Lung (tissue), 12 donors: ENCODE data around the gene SMYD4. TPM values are rescaled to one million over a fixed set of nuclear protein-coding genes. Genes with fewer than 3 reads are reported as not detected.
A peak's percentile ranks its signal among the peaks of the same experiment; 100 is the strongest.

Source experiments
- ATAC-seq: fragments of 200-7000 bp; cut with Tn5 transposase; one replicate; pipeline ENCODE4 v1.9.1; 2020; ENCODE audit warnings: moderate number of reproducible peaks; ENCODE audit not compliant: insufficient read depth, low FRiP score
- DNase-seq, 3 donors: peaks; one replicate each; pipeline ENCODE4 v3.0.0-alpha.2; 2013 to 2017
- H3K27ac ChIP-seq, 2 donors: one replicate each; pipeline ENCODE4 v1.5.1; 2013; ENCODE audit warnings: mild to moderate bottlenecking in 2 of 2, moderate library complexity in 2 of 2, control low read depth in 1 of 2, inconsistent platforms in 1 of 2, low read depth in 1 of 2, low read length in 1 of 2
- H3K27me3 ChIP-seq, 3 donors: one replicate each; pipeline ENCODE4 v1.5.1; 2013; ENCODE audit warnings: low read length in 2 of 3; ENCODE audit not compliant: control insufficient read depth in 3 of 3, insufficient read depth in 3 of 3
- H3K36me3 ChIP-seq, 4 donors: one replicate each; pipeline ENCODE4 v1.5.1; 2013; ENCODE audit warnings: low read length in 4 of 4, mild to moderate bottlenecking in 1 of 4, moderate library complexity in 1 of 4; ENCODE audit not compliant: control insufficient read depth in 4 of 4, insufficient read depth in 4 of 4
- H3K4me1 ChIP-seq, 5 donors: one replicate each; pipeline ENCODE4 v1.5.1; 2013; ENCODE audit warnings: low read length in 5 of 5, mild to moderate bottlenecking in 2 of 5, moderate library complexity in 1 of 5; ENCODE audit not compliant: control insufficient read depth in 5 of 5, insufficient read depth in 5 of 5
- H3K4me3 ChIP-seq: one replicate; pipeline ENCODE4 v1.5.1; 2013; ENCODE audit warnings: mild to moderate bottlenecking, control low read depth, moderate library complexity
- H3K9ac ChIP-seq, 2 donors: one replicate each; pipeline ENCODE4 v1.5.1; 2013; ENCODE audit warnings: low read length in 2 of 2, control low read depth in 1 of 2; ENCODE audit not compliant: insufficient read depth in 1 of 2
- H3K9me3 ChIP-seq, 4 donors: one replicate each; pipeline ENCODE4 v1.5.1; 2013; ENCODE audit warnings: low read length in 3 of 4, mild to moderate bottlenecking in 1 of 4, moderate library complexity in 1 of 4; ENCODE audit not compliant: control insufficient read depth in 4 of 4, insufficient read depth in 3 of 4
- WGBS, 2 donors: extraction: QIAGEN DNeasy Blood & Tissue Kit; methylation state at CpG; one replicate each; pipeline ENCODE4 v1.1.7; 2013; 5-methylcytosine and 5-hydroxymethylcytosine counted together
- polyA plus RNA-seq, 2 donors: library from polyadenylated mRNA; stranded (reverse); fragments of 200-250 nt; gene quantifications; one replicate each; pipeline ENCODE4 v1.2.1, GENCODE V29; 2013
- total RNA-seq, 2 donors: library from RNA; depleted of rRNA in 1 of 2; stranded (reverse); fragments of >200 nt in 1 of 2; gene quantifications; one replicate each; pipeline ENCODE4 v1.2.1, GENCODE V29; 2014 to 2021
- TF ChIP-seq, protein P1 (sequence below): IDR thresholded peaks from 2 replicates; pipeline ENCODE4 v1.5.1; 2012; ENCODE audit warnings: mild to moderate bottlenecking; ENCODE audit errors: control extremely low read depth, extremely low read depth
- donor health status: control.
- donor health status: control.
- donor health status: Bipolar disorder and iron deficiency.
- donor health status: healthy.
- donor health status: DM: yes; HTN: yes; CAD: no.

The SMYD4 gene
- total and polyA plus RNA-seq, 4 donors: 7.5 to 18.2 (median 11.2) TPM

DNA sequence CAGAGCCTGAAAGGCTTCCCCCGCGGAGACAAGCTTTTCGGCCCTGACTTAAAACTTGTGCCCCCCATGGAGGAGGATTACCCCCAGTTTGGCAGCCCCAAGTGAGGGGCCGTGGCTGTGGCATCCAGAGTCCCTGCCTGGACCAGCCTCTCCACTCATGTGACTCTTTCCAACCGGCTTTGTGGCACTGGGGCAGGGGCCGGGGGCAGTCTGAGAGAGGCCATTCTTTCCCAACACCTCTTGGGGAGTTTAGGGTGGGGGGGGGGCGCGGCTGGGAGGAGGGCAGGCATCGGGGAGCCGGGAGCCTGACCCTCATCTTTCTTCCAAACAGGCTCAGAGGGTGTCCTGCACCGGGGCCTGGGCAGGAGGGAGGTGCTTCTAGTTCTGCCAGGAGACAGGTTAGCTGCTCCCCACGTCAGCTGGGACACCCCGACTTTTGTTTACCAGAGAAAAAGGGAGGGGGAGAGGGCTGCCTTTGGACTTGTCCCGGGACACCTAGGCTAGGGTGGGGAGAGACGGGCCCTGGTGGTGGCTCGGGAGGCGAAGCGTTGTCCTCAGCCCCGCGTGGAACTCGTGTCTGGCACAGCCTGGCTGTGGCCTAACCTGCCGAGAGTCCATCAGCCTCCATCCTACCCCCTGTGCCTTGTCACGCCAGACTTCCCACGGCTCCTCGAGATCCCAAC lies 75.1 kb downstream of the SMYD4 start:
- Histone ChIP-seq H3K27ac (peak overlapping the region in 1 of 2 donors; percentile 75), H3K9me3 (no peaks in the 10 kb centered on the region), H3K9ac (no peak overlapping the region), H3K27me3 (no peaks in the 10 kb centered on the region), H3K4me1 (peaks cover 0 to 9% (median 0%) of the 10 kb centered on the region in 5 donors), H3K4me3 (no peak overlapping the region), H3K36me3 (no peaks in the 10 kb centered on the region)
- TF ChIP-seq, protein P1, sequence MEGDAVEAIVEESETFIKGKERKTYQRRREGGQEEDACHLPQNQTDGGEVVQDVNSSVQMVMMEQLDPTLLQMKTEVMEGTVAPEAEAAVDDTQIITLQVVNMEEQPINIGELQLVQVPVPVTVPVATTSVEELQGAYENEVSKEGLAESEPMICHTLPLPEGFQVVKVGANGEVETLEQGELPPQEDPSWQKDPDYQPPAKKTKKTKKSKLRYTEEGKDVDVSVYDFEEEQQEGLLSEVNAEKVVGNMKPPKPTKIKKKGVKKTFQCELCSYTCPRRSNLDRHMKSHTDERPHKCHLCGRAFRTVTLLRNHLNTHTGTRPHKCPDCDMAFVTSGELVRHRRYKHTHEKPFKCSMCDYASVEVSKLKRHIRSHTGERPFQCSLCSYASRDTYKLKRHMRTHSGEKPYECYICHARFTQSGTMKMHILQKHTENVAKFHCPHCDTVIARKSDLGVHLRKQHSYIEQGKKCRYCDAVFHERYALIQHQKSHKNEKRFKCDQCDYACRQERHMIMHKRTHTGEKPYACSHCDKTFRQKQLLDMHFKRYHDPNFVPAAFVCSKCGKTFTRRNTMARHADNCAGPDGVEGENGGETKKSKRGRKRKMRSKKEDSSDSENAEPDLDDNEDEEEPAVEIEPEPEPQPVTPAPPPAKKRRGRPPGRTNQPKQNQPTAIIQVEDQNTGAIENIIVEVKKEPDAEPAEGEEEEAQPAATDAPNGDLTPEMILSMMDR: no peak
- 64 to 83% methylated on average over 24 to 25 of the region's 25 CpGs for WGBS, 2 donors
- DNase-seq (no peak), ATAC-seq (no peak)

DNA sequence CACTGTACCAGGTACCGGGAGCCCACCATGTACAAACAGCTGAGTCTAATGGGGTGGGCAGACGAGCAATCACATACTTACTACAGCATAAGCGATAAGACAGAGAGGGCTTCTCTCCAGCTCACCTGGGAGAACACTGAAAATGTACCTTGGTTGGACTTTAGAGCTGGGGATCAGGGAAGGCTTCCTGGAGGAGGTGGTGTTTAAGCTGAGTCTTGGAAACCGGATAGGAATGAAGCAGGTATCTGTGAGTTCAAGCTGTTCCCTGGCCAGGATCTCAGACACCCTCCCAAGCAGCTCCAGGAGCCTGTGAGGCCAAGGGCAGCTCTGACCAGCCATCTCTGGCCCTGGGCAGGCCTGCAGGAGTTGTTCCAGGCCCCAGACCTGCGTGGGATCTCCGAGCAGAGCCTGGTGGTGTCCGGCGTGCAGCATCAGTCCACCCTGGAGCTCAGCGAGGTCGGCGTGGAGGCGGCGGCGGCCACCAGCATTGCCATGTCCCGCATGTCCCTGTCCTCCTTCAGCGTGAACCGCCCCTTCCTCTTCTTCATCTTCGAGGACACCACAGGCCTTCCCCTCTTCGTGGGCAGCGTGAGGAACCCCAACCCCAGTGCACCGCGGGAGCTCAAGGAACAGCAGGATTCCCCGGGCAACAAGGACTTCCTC lies 75.8 kb downstream of the SMYD4 start:
- Histone ChIP-seq H3K9ac (no peak overlapping the region), H3K27me3 (no peaks in the 10 kb centered on the region), H3K9me3 (no peaks in the 10 kb centered on the region), H3K4me1 (peaks cover 0 to 9% (median 0%) of the 10 kb centered on the region in 5 donors), H3K4me3 (no peak overlapping the region), H3K27ac (peak overlapping the region in 1 of 2 donors; percentile 75), H3K36me3 (no peaks in the 10 kb centered on the region)
- no peak for DNase-seq
- no peak for ATAC-seq
- WGBS, 2 donors: 76 to 81% methylated on average over 23 of the region's 23 CpGs
- TF ChIP-seq, protein P1: no peak

DNA sequence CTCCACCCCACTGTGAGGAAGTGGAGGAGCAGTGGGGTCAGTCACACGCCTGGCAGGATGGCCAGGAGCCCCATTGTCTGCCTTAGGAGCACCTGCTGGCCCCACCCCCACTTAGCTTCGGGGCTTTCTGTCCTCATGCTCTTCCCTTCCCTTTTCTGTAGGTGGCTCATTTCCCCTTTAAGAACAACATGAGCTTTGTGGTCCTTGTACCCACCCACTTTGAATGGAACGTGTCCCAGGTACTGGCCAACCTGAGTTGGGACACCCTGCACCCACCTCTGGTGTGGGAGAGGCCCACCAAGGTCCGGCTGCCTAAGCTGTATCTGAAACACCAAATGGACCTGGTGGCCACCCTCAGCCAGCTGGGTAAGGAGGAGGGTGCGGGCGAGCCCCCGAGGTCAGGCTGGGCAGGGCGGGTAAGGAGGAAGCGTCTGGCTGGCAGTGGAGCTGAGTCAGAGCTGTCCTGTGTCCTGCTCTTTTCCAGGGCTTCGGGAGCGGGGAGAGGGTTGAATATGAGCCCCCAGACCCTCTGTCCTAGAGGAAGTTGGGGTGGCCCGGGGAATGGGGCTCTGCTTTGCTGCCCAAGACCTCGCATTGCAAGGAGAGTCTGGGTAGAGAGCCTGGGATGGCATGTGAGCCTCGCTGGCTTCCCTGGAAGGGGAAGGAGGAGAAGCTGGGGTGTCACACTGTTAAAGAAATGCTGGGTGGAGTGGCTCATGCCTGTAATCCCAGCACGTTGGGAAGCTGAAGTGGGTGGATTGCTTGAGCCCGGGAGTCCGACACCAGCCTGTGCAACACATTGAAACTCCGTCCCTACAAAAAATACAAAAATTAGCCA lies 77.1 kb downstream of the SMYD4 start:
- no peak for DNase-seq

More for the DNA sequence above, 77.1 kb downstream of the SMYD4 start:
- peak overlapping the region; percentile 7 for H3K4me3 ChIP-seq
- no peaks in the 10 kb centered on the region for H3K27me3 ChIP-seq
- TF ChIP-seq, protein P1: no peak
- ATAC-seq: peak; percentile 49
- no peaks in the 10 kb centered on the region for H3K9me3 ChIP-seq
- H3K9ac ChIP-seq: no peak overlapping the region
- 32 to 40% methylated on average over 17 to 18 of the region's 18 CpGs for WGBS, 2 donors
- H3K36me3 ChIP-seq: no peaks in the 10 kb centered on the region
- H3K27ac ChIP-seq: peak overlapping the region in 1 of 2 donors; percentile 86
- peaks cover 0 to 9% (median 0%) of the 10 kb centered on the region in 5 donors for H3K4me1 ChIP-seq
